NOMO-1 treated with dmso at 0.1 percent for 144 hours (cell line): ENCODE results near the gene UHRF2.
"Not testable (repeated sequence)": the region's sequence is repeated elsewhere in the genome, so short reads cannot be mapped to it uniquely, and the experiment has no call there.

ENCODE experiments used
- DNase-seq: peaks from one replicate; lab custom pipeline; 2025; ENCODE audit not compliant: unreplicated experiment; lab: John Stamatoyannopoulos, UW

Gene UHRF2

GRCh38 chr9:6484210-6484609, 71.2 kb downstream of the UHRF2 start:
- DNase-seq = no peak

GRCh38 chr9:6488395-6488794, 75.4 kb downstream of the UHRF2 start:
- DNase-seq = no peak

- no peak for DNase-seq
These were observed 76.1 kb downstream of the UHRF2 start for GRCh38 chr9:6489099-6489498.

- DNase-seq = no peak
These were observed 77.9 kb downstream of the UHRF2 start for GRCh38 chr9:6490863-6491262.

GRCh38 chr9:6495466-6495865, 82.5 kb downstream of the UHRF2 start:
- no peak for DNase-seq

GRCh38 chr9:6498982-6499381, 86.0 kb downstream of the UHRF2 start:
- DNase-seq = no peak

GRCh38 chr9:6501526-6502210, 88.7 kb downstream of the UHRF2 start:
- no peak for DNase-seq

GRCh38 chr9:6502399-6502798, 89.4 kb downstream of the UHRF2 start:
- no peak for DNase-seq

- DNase-seq = no peak
These were observed 93.6 kb downstream of the UHRF2 start for GRCh38 chr9:6506571-6506970.

GRCh38 chr9:6512085-6512657, 99.2 kb downstream of the UHRF2 start:
- DNase-seq = no peak

- no peak for DNase-seq
These were observed 109.3 kb downstream of the UHRF2 start for GRCh38 chr9:6522263-6522662.

GRCh38 chr9:6525326-6526045, 112.5 kb downstream of the UHRF2 start:
- DNase-seq = no peak

GRCh38 chr9:6535594-6535993, 122.6 kb downstream of the UHRF2 start:
- DNase-seq = no peak

- DNase-seq = no peak
These were observed 125.7 kb downstream of the UHRF2 start for GRCh38 chr9:6538666-6539071.

GRCh38 chr9:6542617-6543016, 129.6 kb downstream of the UHRF2 start:
- not testable (repeated sequence) for DNase-seq

GRCh38 chr9:6543204-6543603, 130.2 kb downstream of the UHRF2 start:
- DNase-seq = no peak

- no peak for DNase-seq
These were observed 132.2 kb downstream of the UHRF2 start for GRCh38 chr9:6545017-6545691.

- no peak for DNase-seq
These were observed 136.3 kb downstream of the UHRF2 start for GRCh38 chr9:6549106-6549800.

GRCh38 chr9:6551136-6551535, 138.1 kb downstream of the UHRF2 start:
- DNase-seq = no peak

GRCh38 chr9:6552033-6552432, 139.0 kb downstream of the UHRF2 start:
- no peak for DNase-seq

- DNase-seq = no peak
These were observed 139.6 kb downstream of the UHRF2 start for GRCh38 chr9:6552498-6553121.
